Type B pancreatic cell (in vitro differentiated cells): ENCODE measurements around the gene PDXK. TPM values are rescaled to one million over a fixed set of nuclear protein-coding genes. Genes with fewer than 3 reads are reported as not detected.
"Not testable (repeated sequence)": the region's sequence is repeated elsewhere in the genome, so short reads cannot be mapped to it uniquely, and the experiment has no call there.

Source experiments
- DNase-seq: peaks from one replicate; pipeline ENCODE4 v3.0.0; 2021; ENCODE audit warnings: mixed read lengths; ENCODE audit not compliant: unreplicated experiment; ENCODE audit errors: extremely low spot score
- H3K27ac Mint-ChIP-seq: 2 replicates; pipeline ENCODE4 v1.8.0; 2021; ENCODE audit warnings: mild to moderate bottlenecking, mixed read lengths
- H3K27me3 Mint-ChIP-seq: 2 replicates; pipeline ENCODE4 v1.8.0; 2021; ENCODE audit warnings: mixed read lengths
- H3K36me3 Mint-ChIP-seq: 2 replicates; pipeline ENCODE4 v1.8.0; 2021; ENCODE audit warnings: mixed read lengths
- H3K4me1 Mint-ChIP-seq: one replicate; pipeline ENCODE4 v1.8.0; 2021; ENCODE audit warnings: mixed read lengths; ENCODE audit not compliant: unreplicated experiment
- H3K4me3 Mint-ChIP-seq: 2 replicates; pipeline ENCODE4 v1.8.0; 2021; ENCODE audit warnings: mild to moderate bottlenecking, mixed read lengths
- H3K9me3 Mint-ChIP-seq: 2 replicates; pipeline ENCODE4 v1.8.0; 2021; ENCODE audit warnings: mixed read lengths
- CTCF ChIP-seq: fragments of 200-600 bp; sonication (generic); conservative IDR thresholded peaks from 2 replicates; pipeline ENCODE4 v1.5.0; 2021; ENCODE audit warnings: antibody characterized with exemption, mild to moderate bottlenecking
- total RNA-seq: library from RNA; stranded (reverse); gene quantifications from 2 replicates; pipeline ENCODE4 v1.2.1, GENCODE V29; 2021; ENCODE audit warnings: low replicate concordance

PDXK gene
- total RNA-seq, 1 donor from 2014 or later, result 94.4 TPM

DNA sequence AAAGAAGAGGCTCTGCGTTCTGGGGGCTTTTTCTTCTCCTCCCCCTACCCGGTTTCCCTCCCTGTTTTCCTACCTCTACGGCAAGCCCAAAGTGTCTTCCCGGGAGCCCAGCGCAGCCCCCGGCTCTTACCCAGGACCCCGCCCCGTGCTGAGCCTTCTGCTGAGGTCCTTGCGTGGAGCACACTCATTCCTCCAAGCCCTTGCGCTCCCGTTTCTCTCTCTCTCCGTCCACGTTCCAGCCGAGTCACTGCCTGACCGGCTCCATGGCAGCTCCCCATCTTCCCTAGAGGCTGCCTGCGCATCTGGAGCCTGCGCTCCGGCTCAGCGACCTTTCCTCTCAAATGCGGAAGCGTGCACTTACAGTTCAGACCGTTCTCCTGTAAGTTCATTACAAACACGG is 24.9 kb upstream of the PDXK start:
- H3K9me3 Mint-ChIP-seq, result no peaks in the 10 kb centered on the region
- H3K36me3 Mint-ChIP-seq, result peaks cover 12% of the 10 kb centered on the region
- H3K4me1 Mint-ChIP-seq, result no peaks in the 10 kb centered on the region
- H3K27me3 Mint-ChIP-seq, result no peaks in the 10 kb centered on the region
- no peak overlapping the region for H3K27ac Mint-ChIP-seq
- DNase-seq, result no peak
- H3K4me3 Mint-ChIP-seq, result no peak overlapping the region
- TF ChIP-seq CTCF, result no peak

DNA sequence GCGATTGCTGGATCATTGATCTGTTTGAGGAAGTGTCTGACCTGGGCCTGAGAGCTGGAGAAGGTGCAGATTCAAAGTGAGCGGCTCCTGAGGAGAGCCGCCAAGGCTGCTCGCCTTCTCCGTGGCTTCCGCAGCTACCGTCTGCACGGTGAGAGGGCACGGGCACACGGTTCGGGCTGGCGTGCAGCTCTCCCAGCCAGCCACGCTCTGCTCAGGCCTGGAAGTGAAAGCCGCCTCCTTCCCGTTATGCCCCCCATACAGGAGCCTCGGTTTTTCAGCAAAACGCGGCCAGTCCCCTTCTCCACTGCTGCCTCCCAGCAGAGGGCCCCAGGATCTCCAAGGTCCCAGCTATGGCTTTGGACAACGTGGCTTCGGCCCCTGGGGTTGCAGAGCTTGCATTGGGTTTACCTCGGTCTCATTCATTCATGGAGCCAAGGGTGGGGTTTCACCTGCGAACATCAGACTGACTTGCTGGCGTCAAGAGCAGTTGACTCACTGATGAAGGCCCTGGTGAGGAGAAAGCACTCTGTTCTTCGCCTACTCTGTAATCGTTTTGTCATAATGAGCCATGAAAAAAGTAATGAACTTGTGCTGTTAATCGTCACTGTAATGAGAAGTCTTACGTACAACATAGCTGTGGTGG is 24.4 kb upstream of the PDXK start:
- H3K4me1 Mint-ChIP-seq, result no peaks in the 10 kb centered on the region
- H3K9me3 Mint-ChIP-seq, result no peaks in the 10 kb centered on the region
- H3K27me3 Mint-ChIP-seq, result no peaks in the 10 kb centered on the region

GRCh38 chr21:43696214-43696613 is 22.7 kb upstream of the PDXK start:
- DNase-seq, result no peak
- H3K27me3 Mint-ChIP-seq, result no peaks in the 10 kb centered on the region
- TF ChIP-seq CTCF, result no peak
- no peak overlapping the region for H3K27ac Mint-ChIP-seq
- H3K36me3 Mint-ChIP-seq, result peaks cover 12% of the 10 kb centered on the region
- H3K9me3 Mint-ChIP-seq, result no peaks in the 10 kb centered on the region
- no peaks in the 10 kb centered on the region for H3K4me1 Mint-ChIP-seq
- H3K4me3 Mint-ChIP-seq, result no peak overlapping the region

More for the DNA sequence above, 24.4 kb upstream of the PDXK start:
- Mint-ChIP-seq H3K27ac (no peak overlapping the region), H3K36me3 (peaks cover 12% of the 10 kb centered on the region), H3K4me3 (no peak overlapping the region)
- no peak for DNase-seq
- TF ChIP-seq CTCF, result no peak

- no peak for DNase-seq
- TF ChIP-seq CTCF, result no peak
- H3K4me1 Mint-ChIP-seq, result peaks cover 5% of the 10 kb centered on the region
- H3K9me3 Mint-ChIP-seq, result no peaks in the 10 kb centered on the region
- no peak overlapping the region for H3K4me3 Mint-ChIP-seq
- H3K27me3 Mint-ChIP-seq, result no peaks in the 10 kb centered on the region
- no peak overlapping the region for H3K27ac Mint-ChIP-seq
- peaks cover 12% of the 10 kb centered on the region for H3K36me3 Mint-ChIP-seq
Observed at GRCh38 chr21:43697758-43698643, 20.9 kb upstream of the PDXK start.

DNA sequence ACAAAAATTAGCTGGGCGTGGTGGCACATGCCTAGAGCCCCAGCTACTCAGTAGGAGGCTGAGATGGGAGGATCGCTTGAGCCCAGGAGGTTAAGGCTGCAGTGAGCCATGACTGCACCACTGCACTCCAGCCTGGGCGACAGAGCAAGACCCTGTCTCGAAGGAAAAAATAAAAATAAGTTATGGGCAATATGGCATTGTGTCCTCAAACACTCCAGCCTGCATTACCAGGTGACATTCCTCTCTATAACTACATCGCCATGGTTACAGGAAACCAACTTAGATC is 19.5 kb upstream of the PDXK start:
- H3K4me1 Mint-ChIP-seq, result peaks cover 11% of the 10 kb centered on the region

DNA sequence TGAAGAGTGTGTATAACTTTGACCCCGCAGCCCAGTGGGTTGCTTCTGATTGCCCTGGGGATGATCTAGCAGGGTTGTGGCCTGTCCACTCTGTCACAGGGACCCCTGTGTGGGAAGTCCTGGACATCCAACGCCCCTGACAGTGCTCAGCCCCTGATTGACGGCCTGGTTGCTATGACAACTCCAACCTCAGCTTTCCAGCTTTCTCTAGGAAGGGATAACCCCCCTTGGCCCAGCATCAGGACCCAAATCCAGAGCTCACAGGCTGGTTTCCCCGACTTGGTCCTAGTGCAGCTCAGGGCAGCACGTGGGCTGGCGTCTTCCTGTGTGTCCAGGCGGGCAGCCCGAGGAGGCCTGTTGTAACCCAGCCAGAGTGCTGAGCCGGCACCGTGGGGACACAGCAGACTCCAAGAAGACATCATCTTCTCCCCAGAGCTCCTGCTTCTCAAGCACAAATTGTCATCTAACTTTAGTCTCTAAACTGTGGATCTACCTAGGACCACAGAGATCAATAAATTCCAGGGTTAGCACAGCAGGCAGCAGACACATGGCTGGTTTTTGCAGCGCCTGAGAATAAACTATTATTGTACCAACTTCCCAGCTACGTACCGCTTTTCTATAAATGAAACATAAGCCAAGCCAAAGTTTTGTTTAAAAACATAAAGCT is 18.9 kb upstream of the PDXK start:
- no peaks in the 10 kb centered on the region for H3K27me3 Mint-ChIP-seq
- no peak for TF ChIP-seq CTCF
- DNase-seq, result no peak
- no peak overlapping the region for H3K4me3 Mint-ChIP-seq
- peaks cover 11% of the 10 kb centered on the region for H3K4me1 Mint-ChIP-seq
- H3K27ac Mint-ChIP-seq, result no peak overlapping the region
- H3K36me3 Mint-ChIP-seq, result peaks cover 8% of the 10 kb centered on the region
- H3K9me3 Mint-ChIP-seq, result no peaks in the 10 kb centered on the region

More for the DNA sequence above, 19.5 kb upstream of the PDXK start:
- H3K9me3 Mint-ChIP-seq, H3K27ac Mint-ChIP-seq, DNase-seq, H3K27me3 Mint-ChIP-seq, H3K4me3 Mint-ChIP-seq, H3K36me3 Mint-ChIP-seq: not testable (repeated sequence)
